ENCODE data around the gene NEAT1. TPM values are rescaled to one million over a fixed set of nuclear protein-coding genes. Genes with fewer than 3 reads are reported as not detected.
"Not testable (repeated sequence)": the region's sequence is repeated elsewhere in the genome, so short reads cannot be mapped to it uniquely, and the experiment has no call there.

NEAT1 gene
- total and polyA plus RNA-seq, 9 of the 15 experiments (the other 6 are each of a cell fraction or from before 2014, with no cell fraction given), result 20.1 to 389 (median 62.8) TPM

DNA sequence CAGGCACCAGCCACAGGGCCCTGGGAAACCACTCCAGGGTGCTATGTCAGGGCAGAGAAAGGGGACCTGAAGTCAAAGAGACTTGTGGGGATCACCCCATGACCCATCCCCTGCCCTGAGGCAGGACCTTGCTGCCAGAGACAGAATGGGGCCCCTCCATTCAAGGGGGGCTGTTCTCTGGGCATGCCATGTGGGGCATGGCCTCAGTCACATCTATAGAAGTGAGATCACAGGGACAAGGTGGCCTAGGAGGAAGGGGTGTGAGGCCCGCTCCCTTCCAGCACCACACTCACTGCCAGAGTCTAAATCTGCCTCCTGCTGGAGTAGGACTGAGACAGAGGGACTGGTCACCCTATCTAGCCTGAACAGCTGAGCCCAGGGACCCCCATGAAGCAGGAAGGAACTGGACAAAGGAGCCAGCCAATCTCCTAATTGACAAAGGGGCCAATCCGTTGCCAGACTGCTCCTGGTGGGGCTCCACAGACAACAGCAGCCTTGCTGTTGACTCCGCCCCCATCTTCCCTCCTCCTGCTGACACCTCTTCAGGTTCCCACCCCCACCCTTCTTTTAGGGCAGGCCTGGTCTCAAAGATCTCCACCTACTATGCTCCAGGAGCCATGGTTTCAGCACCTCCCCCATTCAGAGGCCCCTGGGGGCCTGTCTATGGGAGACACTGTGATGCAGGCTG is 26.0 kb downstream of the NEAT1 start (continued):
- TF ChIP-seq, protein P1, sequence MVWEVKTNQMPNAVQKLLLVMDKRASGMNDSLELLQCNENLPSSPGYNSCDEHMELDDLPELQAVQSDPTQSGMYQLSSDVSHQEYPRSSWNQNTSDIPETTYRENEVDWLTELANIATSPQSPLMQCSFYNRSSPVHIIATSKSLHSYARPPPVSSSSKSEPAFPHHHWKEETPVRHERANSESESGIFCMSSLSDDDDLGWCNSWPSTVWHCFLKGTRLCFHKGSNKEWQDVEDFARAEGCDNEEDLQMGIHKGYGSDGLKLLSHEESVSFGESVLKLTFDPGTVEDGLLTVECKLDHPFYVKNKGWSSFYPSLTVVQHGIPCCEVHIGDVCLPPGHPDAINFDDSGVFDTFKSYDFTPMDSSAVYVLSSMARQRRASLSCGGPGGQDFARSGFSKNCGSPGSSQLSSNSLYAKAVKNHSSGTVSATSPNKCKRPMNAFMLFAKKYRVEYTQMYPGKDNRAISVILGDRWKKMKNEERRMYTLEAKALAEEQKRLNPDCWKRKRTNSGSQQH (CRISPR knock-in tag; IDR thresholded peaks at IDR 0.05), result 0 out of 2 replicates have a peak, but pooled peaks have one; percentile 11
- TF ChIP-seq TAL1 (IDR thresholded peaks at IDR 0.05), result peak; percentile 27; the same call in 1 of the 2 replicates
- TF ChIP-seq, protein P2, sequence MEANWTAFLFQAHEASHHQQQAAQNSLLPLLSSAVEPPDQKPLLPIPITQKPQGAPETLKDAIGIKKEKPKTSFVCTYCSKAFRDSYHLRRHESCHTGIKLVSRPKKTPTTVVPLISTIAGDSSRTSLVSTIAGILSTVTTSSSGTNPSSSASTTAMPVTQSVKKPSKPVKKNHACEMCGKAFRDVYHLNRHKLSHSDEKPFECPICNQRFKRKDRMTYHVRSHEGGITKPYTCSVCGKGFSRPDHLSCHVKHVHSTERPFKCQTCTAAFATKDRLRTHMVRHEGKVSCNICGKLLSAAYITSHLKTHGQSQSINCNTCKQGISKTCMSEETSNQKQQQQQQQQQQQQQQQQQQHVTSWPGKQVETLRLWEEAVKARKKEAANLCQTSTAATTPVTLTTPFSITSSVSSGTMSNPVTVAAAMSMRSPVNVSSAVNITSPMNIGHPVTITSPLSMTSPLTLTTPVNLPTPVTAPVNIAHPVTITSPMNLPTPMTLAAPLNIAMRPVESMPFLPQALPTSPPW (CRISPR knock-in tag; IDR thresholded peaks at IDR 0.05), result peak; percentile 21; the same call in 1 of the 2 replicates
- 0 out of 4 replicates have a peak, but pooled peaks of 1 of the 2 experiments have one; percentile 32 for TF ChIP-seq FOXK2 (conservative IDR thresholded peaks at IDR 0.05 in 1 of 2, IDR thresholded peaks at IDR 0.05 in 1 of 2; ENCODE audit: low read depth in 2 of 2)
- TF ChIP-seq NR2F6 (CRISPR knock-in tag; IDR thresholded peaks at IDR 0.05), result no peak

DNA sequence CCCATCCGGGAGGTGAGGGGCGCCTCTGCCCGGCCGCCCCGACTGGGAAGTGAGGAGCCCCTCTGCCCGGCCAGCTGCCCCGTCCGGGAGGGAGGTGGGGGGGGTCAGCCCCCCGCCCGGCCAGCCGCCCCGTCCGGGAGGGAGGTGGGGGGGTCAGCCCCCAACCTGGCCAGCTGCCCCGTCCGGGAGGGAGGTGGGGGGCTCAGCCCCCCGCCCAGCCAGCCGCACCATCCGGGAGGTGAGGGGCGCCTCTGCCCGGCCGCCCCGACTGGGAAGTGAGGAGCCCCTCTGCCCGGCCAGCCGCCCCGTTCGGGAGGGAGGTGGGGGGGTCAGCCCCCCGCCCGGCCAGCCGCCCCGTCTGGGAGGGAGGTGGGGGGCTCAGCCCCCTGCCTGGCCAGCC is 28.7 kb downstream of the NEAT1 start:
- H3K9me3 ChIP-seq (replicated peaks; ENCODE audit: control insufficient read depth, insufficient read depth, low read depth, low read length); intact Hi-C loops (cut with micrococcal nuclease); H3K36me3 ChIP-seq (ENCODE audit: control insufficient read depth, insufficient read depth, low read length); BruUV-seq (replicated peaks); FAIRE-seq; H2AFZ ChIP-seq (ENCODE audit: low read depth, low read length); H3K4me2 ChIP-seq (ENCODE audit: insufficient read depth, low read length); H3K9me1 ChIP-seq (ENCODE audit: control insufficient read depth, insufficient read depth, low read length); H3K27me3 ChIP-seq (ENCODE audit: control insufficient read depth in 2 of 2, insufficient read depth in 2 of 2, low read length in 2 of 2); H4K20me1 ChIP-seq (replicated peaks; ENCODE audit: control insufficient read depth, insufficient read depth, low read length); ATAC-seq; H3K4me3 ChIP-seq; H3K9ac ChIP-seq (ENCODE audit: insufficient read depth in 1 of 2, low read depth in 2 of 2, low read length in 2 of 2); H3K27ac ChIP-seq (ENCODE audit: extremely low read depth, low read depth, low read length); DNase-seq (ENCODE audit: extremely low read depth in 1 of 4, low spot score in 3 of 4); in situ Hi-C loops (cut with MboI); POLR2A ChIA-PET; CTCF ChIA-PET (ENCODE audit: low intra/inter-chr PET ratio): not testable (repeated sequence)
- Histone ChIP-seq H3K79me2 (ENCODE audit: control insufficient read depth, insufficient read depth, low read length) (peaks cover 19% of the 10 kb centered on the region), H3K4me1 (replicated peaks in 1 of 2; ENCODE audit: control insufficient read depth in 2 of 2, insufficient read depth in 2 of 2, low read length in 2 of 2) (peaks cover 16 to 36% of the 10 kb centered on the region in 2 experiments; a peak in 4 of 5 replicates)
- WGBS (ENCODE audit: insufficient coverage, low coverage, missing lambda C conversion rate), result no CpG with 5 or more reads among the region's 30 CpGs

DNA sequence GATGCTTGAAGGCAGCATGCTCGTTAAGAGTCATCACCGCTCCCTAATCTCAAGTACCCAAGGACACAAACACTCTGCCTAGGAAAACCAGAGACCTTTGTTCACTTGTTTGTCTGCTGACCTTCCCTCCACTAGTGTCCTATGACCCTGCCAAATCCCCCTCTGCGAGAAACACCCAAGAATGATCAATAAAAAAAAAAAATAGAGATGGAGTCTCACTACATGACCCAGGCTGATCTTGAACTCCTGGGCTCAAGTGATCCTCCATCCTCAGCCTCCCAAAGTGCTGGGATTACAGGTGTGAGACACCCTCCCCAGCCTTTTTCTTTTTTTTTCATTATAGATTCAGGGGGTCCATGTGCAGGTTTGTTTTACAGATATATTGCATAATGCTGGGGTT is 29.7 kb downstream of the NEAT1 start:
- H3K27ac ChIP-seq (ENCODE audit: extremely low read depth, low read depth, low read length); H3K4me2 ChIP-seq (ENCODE audit: insufficient read depth, low read length); H3K9ac ChIP-seq (ENCODE audit: insufficient read depth in 1 of 2, low read depth in 2 of 2, low read length in 2 of 2); intact Hi-C loops (cut with micrococcal nuclease); H4K20me1 ChIP-seq (replicated peaks; ENCODE audit: control insufficient read depth, insufficient read depth, low read length); CTCF ChIA-PET (ENCODE audit: low intra/inter-chr PET ratio); H3K4me3 ChIP-seq; in situ Hi-C loops (cut with MboI); H3K36me3 ChIP-seq (ENCODE audit: control insufficient read depth, insufficient read depth, low read length); H2AFZ ChIP-seq (ENCODE audit: low read depth, low read length); H3K27me3 ChIP-seq (ENCODE audit: control insufficient read depth in 2 of 2, insufficient read depth in 2 of 2, low read length in 2 of 2); DNase-seq (ENCODE audit: extremely low read depth in 1 of 4, low spot score in 3 of 4); ATAC-seq; BruUV-seq (replicated peaks); H3K9me1 ChIP-seq (ENCODE audit: control insufficient read depth, insufficient read depth, low read length); H3K9me3 ChIP-seq (replicated peaks; ENCODE audit: control insufficient read depth, insufficient read depth, low read depth, low read length); FAIRE-seq: not testable (repeated sequence)
- WGBS (ENCODE audit: insufficient coverage, low coverage, missing lambda C conversion rate), result 11% methylated on average over 1 of the region's 3 CpGs
- Histone ChIP-seq H3K79me2 (ENCODE audit: control insufficient read depth, insufficient read depth, low read length) (peaks cover 27% of the 10 kb centered on the region), H3K4me1 (replicated peaks in 1 of 2; ENCODE audit: control insufficient read depth in 2 of 2, insufficient read depth in 2 of 2, low read length in 2 of 2) (peaks cover 18 to 35% of the 10 kb centered on the region in 2 experiments; a peak in 4 of 5 replicates)
- POLR2A ChIA-PET, result interaction anchor here (1.0 to 1.3 kb wide), 3 partner anchors 28 to 48 kb away, joined by 3 to 6 read pairs (median 6); partner anchors contain the start of gene NEAT1

All from K562 (cell line).